ENCODE results near the gene XIRP2. TPM values are rescaled to one million over a fixed set of nuclear protein-coding genes. Genes with fewer than 3 reads are reported as not detected.

The XIRP2 gene
- total RNA-seq, 2 donors from 2014 or later, result 0.06 to 3.1 TPM

DNA sequence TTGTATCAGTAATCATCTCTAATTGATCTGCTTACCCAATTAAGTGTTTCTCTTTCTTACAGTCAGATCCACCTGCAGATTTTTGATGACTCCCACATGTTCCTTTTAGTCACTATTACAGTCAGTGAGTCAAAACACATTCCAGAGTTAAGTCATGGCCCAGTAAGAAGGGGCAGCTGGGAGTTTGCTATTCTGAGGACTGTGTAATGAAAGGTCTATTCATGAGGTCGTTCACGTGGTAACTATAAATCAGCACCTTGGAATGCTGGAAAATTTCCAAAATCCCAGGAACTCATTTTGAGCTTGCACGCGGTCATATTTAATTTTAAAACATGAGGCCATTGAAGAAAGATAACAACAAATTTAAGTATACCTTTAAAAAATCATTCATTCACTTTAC, 252.5 kb downstream of the XIRP2 start:
- WGBS, result 34% methylated on average over 4 of the region's 4 CpGs
- TF ChIP-seq POLR2A (IDR thresholded peaks at IDR 0.05) (no peak), POLR2AphosphoS5 (IDR thresholded peaks at IDR 0.05) (no peak)
- TF ChIP-seq, protein P1, sequence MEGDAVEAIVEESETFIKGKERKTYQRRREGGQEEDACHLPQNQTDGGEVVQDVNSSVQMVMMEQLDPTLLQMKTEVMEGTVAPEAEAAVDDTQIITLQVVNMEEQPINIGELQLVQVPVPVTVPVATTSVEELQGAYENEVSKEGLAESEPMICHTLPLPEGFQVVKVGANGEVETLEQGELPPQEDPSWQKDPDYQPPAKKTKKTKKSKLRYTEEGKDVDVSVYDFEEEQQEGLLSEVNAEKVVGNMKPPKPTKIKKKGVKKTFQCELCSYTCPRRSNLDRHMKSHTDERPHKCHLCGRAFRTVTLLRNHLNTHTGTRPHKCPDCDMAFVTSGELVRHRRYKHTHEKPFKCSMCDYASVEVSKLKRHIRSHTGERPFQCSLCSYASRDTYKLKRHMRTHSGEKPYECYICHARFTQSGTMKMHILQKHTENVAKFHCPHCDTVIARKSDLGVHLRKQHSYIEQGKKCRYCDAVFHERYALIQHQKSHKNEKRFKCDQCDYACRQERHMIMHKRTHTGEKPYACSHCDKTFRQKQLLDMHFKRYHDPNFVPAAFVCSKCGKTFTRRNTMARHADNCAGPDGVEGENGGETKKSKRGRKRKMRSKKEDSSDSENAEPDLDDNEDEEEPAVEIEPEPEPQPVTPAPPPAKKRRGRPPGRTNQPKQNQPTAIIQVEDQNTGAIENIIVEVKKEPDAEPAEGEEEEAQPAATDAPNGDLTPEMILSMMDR (IDR thresholded peaks at IDR 0.05), result no peak
- no peak for DNase-seq (ENCODE audit: low spot score)
- Histone ChIP-seq H3K9me3 (no peaks in the 10 kb centered on the region), H3K27ac (no peak overlapping the region), H3K4me1 (replicated peaks) (no peaks in the 10 kb centered on the region), H3K36me3 (no peaks in the 10 kb centered on the region), H3K4me3 (no peak overlapping the region), H3K27me3 (replicated peaks; ENCODE audit: insufficient read depth) (no peaks in the 10 kb centered on the region)
- intact Hi-C loops (cut with DNase I), result no loop called here

DNA sequence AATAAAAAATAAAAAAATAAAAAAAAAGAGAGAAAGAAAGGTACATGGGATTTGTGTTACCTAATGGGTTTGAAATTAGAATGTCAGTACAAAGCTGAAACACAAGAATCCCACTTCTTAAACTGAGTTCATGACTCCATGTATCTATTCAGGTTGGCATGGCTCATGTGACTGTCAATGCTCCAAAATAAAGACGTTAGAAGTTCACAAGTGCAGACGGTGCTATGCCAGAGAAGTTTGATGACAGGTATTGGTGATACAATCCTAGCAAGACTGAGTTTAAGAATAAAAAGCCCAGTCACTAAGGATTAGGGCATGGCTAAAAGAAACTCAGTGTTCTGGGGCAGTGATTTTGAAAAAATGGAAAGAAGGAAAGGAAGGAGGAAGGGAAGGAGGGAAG, 254.3 kb downstream of the XIRP2 start:
- Histone ChIP-seq H3K27me3 (replicated peaks; ENCODE audit: insufficient read depth) (no peaks in the 10 kb centered on the region), H3K36me3 (no peaks in the 10 kb centered on the region), H3K9me3 (no peaks in the 10 kb centered on the region), H3K27ac (no peak overlapping the region), H3K4me3 (no peak overlapping the region), H3K4me1 (replicated peaks) (no peaks in the 10 kb centered on the region)
- TF ChIP-seq POLR2A (IDR thresholded peaks at IDR 0.05), result no peak
- TF ChIP-seq, protein P1 (IDR thresholded peaks at IDR 0.05), result no peak
- intact Hi-C loops (cut with DNase I), result no loop called here
- WGBS, result 40% methylated on average over 2 of the region's 2 CpGs
- DNase-seq (ENCODE audit: low spot score), result no peak

DNA sequence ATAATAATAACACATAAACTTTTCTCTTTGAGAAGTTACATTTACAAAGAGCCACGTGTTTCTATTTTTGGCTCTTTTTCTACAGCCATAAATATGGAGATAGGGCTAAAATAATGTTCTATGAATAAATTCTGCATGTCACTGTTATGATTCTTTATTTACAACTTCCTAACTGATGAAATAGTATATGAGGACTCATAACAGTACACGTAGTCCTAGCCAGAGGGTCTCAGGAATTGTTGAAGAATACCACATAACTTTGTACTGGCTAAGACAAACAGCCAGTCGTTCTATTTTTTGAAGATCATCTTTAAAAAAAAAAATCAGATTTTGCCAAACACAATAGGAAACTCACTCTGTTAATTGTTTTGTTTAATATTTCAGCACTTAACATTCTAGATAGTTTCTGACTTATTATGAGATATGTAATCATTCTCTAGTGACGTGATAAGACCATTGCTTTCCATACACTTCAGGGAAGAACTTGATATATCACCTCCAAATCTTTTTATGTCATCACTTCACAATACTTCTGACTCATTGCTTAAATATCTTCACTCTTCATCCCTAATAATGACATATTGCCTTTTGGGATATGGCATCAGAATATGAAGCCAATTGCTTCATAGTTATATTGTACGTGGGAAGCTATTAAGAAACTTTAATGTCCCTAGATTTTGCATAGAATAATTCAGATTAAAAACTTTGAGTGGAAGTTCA, 256.1 kb downstream of the XIRP2 start:
- no peak for TF ChIP-seq POLR2AphosphoS5 (IDR thresholded peaks at IDR 0.05)
- no peak for TF ChIP-seq POLR2A (IDR thresholded peaks at IDR 0.05)
- TF ChIP-seq, protein P1 (IDR thresholded peaks at IDR 0.05), result no peak
- intact Hi-C loops (cut with DNase I), result no loop called here
- Histone ChIP-seq H3K36me3 (no peaks in the 10 kb centered on the region), H3K4me1 (replicated peaks) (no peaks in the 10 kb centered on the region), H3K27ac (no peak overlapping the region), H3K9me3 (no peaks in the 10 kb centered on the region), H3K27me3 (replicated peaks; ENCODE audit: insufficient read depth) (no peaks in the 10 kb centered on the region), H3K4me3 (no peak overlapping the region)
- 49% methylated on average over 5 of the region's 5 CpGs for WGBS
- no peak for DNase-seq (ENCODE audit: low spot score)

DNA sequence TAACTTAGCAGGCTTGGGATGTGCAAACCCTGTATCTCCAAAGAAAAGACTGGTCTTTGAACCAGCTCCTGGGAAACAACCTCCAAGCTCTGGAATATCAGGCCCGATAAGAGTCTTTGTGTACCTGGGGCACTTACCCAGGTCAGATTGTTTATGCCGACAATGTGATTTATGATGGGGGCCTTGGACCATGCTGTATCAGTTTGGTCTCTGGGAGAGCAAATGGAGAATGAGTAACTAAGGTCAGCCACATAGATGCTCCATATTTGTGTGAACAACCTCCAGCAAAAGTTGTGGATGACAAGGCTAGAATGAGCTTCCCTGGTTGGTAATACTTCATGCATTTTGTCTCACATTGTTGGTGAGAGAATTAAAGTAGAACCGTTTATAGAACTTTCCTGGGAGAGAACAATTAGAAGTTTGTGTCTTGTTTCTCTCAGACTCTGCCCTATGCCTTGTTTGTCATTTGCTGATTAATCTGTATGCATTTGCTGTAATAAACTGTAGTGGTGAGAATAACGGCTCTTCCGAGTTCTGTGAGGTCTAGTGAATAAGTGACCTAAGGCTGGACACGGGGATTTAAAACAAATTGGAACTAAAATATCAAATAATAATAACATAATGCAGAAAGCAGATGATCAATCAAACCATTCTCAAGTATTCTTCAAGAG, 259.1 kb downstream of the XIRP2 start:
- no peak for TF ChIP-seq POLR2AphosphoS5 (IDR thresholded peaks at IDR 0.05)
- TF ChIP-seq, protein P1 (IDR thresholded peaks at IDR 0.05), result no peak
- TF ChIP-seq POLR2A (IDR thresholded peaks at IDR 0.05), result no peak
- DNase-seq (ENCODE audit: low spot score), result no peak
- H3K36me3 ChIP-seq, result no peaks in the 10 kb centered on the region
- H3K9me3 ChIP-seq, result no peaks in the 10 kb centered on the region
- no peak overlapping the region for H3K27ac ChIP-seq
- intact Hi-C loops (cut with DNase I), result no loop called here
- H3K4me3 ChIP-seq, result no peak overlapping the region
- no peaks in the 10 kb centered on the region for H3K27me3 ChIP-seq (replicated peaks; ENCODE audit: insufficient read depth)
- WGBS, result 62% methylated on average over 6 of the region's 6 CpGs
- H3K4me1 ChIP-seq (replicated peaks), result no peaks in the 10 kb centered on the region

DNA sequence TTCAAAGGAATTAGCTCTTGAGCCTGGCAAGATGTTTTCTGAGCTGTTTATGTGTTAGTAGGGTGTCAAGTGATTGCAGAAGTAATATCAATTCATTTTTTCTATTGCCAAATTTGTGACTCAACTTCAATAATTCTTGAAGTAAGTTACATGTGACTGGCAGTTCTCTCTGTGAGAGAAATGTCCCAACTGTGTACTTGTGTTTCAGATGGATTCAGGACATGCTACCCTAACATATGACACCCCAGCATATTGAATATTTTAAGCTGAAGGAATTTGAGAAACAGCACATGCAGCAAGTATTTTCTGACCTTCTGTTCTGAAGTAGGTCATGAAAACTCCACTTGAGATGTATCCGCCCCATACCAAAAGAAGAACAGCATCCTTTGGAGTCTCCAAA, 263.6 kb downstream of the XIRP2 start:
- Histone ChIP-seq H3K27ac (no peak overlapping the region), H3K4me3 (no peak overlapping the region), H3K4me1 (replicated peaks) (no peaks in the 10 kb centered on the region), H3K36me3 (no peaks in the 10 kb centered on the region), H3K9me3 (no peaks in the 10 kb centered on the region), H3K27me3 (replicated peaks; ENCODE audit: insufficient read depth) (no peaks in the 10 kb centered on the region)
- 76% methylated on average over 1 of the region's 1 CpG for WGBS
- DNase-seq (ENCODE audit: low spot score), result no peak
- intact Hi-C loops (cut with DNase I), result no loop called here
- TF ChIP-seq POLR2AphosphoS5 (IDR thresholded peaks at IDR 0.05), result no peak
- TF ChIP-seq, protein P1 (IDR thresholded peaks at IDR 0.05), result no peak
- TF ChIP-seq POLR2A (IDR thresholded peaks at IDR 0.05), result no peak

Measured in prostate gland (tissue), 2 donors.